ENCODE data around the gene IRF5. TPM values are rescaled to one million over a fixed set of nuclear protein-coding genes. Genes with fewer than 3 reads are reported as not detected.

IRF5 gene
- total RNA-seq, 2 donors from 2014 or later = 4.9 to 15.3 TPM

- no peaks in the 10 kb centered on the region for H3K36me3 ChIP-seq (replicated peaks in 1 of 2; ENCODE audit: insufficient read depth in 1 of 2, low read depth in 2 of 2)
- no peak overlapping the region for H3K4me3 ChIP-seq
- H3K4me1 ChIP-seq = peaks cover 6% of the 10 kb centered on the region
- H3K27me3 ChIP-seq = no peaks in the 10 kb centered on the region
- no peak for DNase-seq
- intact Hi-C loops (cut with DNase I) = no loop called here
- ATAC-seq = no peak
- H3K27ac ChIP-seq = no peak overlapping the region
- H3K9me3 ChIP-seq = no peaks in the 10 kb centered on the region
- WGBS, 2 donors = 66 to 69% methylated on average over 2 to 4 of the region's 4 CpGs
- TF ChIP-seq POLR2A (IDR thresholded peaks at IDR 0.05) = no peak
- TF ChIP-seq, protein P1, sequence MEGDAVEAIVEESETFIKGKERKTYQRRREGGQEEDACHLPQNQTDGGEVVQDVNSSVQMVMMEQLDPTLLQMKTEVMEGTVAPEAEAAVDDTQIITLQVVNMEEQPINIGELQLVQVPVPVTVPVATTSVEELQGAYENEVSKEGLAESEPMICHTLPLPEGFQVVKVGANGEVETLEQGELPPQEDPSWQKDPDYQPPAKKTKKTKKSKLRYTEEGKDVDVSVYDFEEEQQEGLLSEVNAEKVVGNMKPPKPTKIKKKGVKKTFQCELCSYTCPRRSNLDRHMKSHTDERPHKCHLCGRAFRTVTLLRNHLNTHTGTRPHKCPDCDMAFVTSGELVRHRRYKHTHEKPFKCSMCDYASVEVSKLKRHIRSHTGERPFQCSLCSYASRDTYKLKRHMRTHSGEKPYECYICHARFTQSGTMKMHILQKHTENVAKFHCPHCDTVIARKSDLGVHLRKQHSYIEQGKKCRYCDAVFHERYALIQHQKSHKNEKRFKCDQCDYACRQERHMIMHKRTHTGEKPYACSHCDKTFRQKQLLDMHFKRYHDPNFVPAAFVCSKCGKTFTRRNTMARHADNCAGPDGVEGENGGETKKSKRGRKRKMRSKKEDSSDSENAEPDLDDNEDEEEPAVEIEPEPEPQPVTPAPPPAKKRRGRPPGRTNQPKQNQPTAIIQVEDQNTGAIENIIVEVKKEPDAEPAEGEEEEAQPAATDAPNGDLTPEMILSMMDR (IDR thresholded peaks at IDR 0.05) = no peak
Measured at GRCh38 chr7:128932862-128933179, 4.9 kb upstream of the IRF5 start.

GRCh38 chr7:128933180-128933891 is 4.4 kb upstream of the IRF5 start:
- Histone ChIP-seq H3K9me3 (no peaks in the 10 kb centered on the region), H3K4me3 (no peak overlapping the region), H3K27ac (no peak overlapping the region), H3K27me3 (no peaks in the 10 kb centered on the region), H3K4me1 (peaks cover 6% of the 10 kb centered on the region), H3K36me3 (replicated peaks in 1 of 2; ENCODE audit: insufficient read depth in 1 of 2, low read depth in 2 of 2) (no peaks in the 10 kb centered on the region)
- 68 to 73% methylated on average over 15 of the region's 15 CpGs for WGBS, 2 donors
- DNase-seq (peak in 1 of 4 donors; percentile 58), ATAC-seq (no peak)
- intact Hi-C loops (cut with DNase I) = no loop called here
- no peak for TF ChIP-seq POLR2A (IDR thresholded peaks at IDR 0.05)
- TF ChIP-seq, protein P1 (IDR thresholded peaks at IDR 0.05) = no peak

DNA sequence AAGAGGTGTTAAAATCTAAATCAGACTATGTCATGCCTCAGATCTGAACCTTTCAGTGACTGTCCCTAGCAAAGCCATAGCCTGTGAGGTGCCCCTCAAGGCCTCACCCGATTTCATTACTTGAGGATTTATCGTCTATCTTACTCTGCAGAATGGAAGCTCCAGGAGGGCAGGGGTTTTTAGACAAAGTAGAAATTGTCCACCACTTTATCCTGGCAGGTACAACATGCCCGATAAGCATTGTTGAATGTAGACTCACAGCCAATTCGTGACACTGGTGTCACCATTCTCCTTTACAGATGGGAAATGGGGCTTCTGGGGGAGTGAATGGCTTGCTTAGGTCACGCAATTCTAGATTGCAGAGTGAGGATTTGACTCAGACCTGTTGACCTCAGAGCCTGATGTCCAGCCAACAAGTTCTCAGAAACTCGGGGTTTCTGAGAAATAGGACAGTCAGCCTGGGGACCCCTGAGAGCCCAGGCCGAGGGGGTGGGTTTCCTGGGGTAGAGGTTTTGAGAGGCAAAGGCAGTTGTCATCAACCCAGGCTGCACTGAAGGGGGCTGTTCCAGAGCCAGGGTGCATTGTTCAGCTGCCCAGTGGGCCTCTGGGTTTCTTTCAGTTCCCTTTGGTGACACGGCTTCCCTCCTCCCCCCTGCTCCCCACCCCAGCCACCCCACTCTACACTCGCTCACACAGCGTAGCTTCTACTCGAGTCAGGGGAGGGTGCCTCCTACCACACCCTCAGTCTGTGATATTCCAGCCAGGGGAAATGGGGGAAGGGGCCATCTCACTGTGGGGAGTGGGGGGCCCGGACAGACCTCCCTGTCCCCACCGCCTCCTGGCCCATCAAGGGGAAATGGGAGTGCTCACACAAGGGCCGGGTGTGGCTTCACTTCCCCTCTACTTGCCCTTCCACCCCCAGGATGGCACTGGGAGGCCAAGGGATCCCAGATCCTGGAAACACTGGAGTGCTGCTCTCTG is 3.1 kb upstream of the IRF5 start:
- DNase-seq (no peak), ATAC-seq (no peak)
- Histone ChIP-seq H3K4me3 (no peak overlapping the region), H3K36me3 (replicated peaks in 1 of 2; ENCODE audit: insufficient read depth in 1 of 2, low read depth in 2 of 2) (no peaks in the 10 kb centered on the region), H3K9me3 (no peaks in the 10 kb centered on the region), H3K4me1 (peaks cover 13% of the 10 kb centered on the region), H3K27ac (peak overlapping the region in 1 of 4 donors; percentile 48), H3K27me3 (no peaks in the 10 kb centered on the region)
- 67 to 77% methylated on average over 11 of the region's 14 CpGs for WGBS, 2 donors
- intact Hi-C loops (cut with DNase I) = no loop called here
- TF ChIP-seq, protein P1 (IDR thresholded peaks at IDR 0.05) = no peak
- TF ChIP-seq POLR2A (IDR thresholded peaks at IDR 0.05) = no peak

DNA sequence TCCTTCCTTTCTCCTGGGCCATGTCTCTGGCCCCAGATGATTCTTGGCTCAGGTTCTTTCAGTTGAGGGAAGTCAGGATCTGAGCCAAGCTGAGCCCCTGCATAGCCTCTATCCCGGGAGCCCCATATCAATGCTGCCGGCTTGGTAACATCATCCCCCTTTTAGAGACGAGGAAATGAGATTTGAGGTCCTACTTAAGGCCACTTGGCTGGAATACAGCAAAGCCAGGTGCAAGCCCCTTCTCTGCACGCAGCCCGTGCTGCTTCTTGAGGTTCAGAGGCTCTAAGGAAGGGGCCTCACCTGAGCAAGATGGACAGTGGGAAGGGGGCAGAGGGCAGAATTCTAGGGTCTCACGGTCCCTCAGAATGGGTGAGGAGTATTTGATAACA is 2.4 kb upstream of the IRF5 start:
- peaks cover 13% of the 10 kb centered on the region for H3K4me1 ChIP-seq
- H3K9me3 ChIP-seq = no peaks in the 10 kb centered on the region
- whole genome bisulfite sequencing, 2 donors = 71 to 84% methylated on average over 4 to 6 of the region's 6 CpGs
- DNase-seq = no peak
- H3K4me3 ChIP-seq = no peak overlapping the region
- no peaks in the 10 kb centered on the region for H3K27me3 ChIP-seq
- no peak for ATAC-seq
- TF ChIP-seq, protein P1 (IDR thresholded peaks at IDR 0.05) = no peak
- no peak for TF ChIP-seq POLR2A (IDR thresholded peaks at IDR 0.05)
- intact Hi-C loops (cut with DNase I) = no loop called here
- peak overlapping the region in 1 of 4 donors; percentile 48 for H3K27ac ChIP-seq
- no peaks in the 10 kb centered on the region for H3K36me3 ChIP-seq (replicated peaks in 1 of 2; ENCODE audit: insufficient read depth in 1 of 2, low read depth in 2 of 2)
